Measurements from ENCODE around the gene SGK1.

DNA sequence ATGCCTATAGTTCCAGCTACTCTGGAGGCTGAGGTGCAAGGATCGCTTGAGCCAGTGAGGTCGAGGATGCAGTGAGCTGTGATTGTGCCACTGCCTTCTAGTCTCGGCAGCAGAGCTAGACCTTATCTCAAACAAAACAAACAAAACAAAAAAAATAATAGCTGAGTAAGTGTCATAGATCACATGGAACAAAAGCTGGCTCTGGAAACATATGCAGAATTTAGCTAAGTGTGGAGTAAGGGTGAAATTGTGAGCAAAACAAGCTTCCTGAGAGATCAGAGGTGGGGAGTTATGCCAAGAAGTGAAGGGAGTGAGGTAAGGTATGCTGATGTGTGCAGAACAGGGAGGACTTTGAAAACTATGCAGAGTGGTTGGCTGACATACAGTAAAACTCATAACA lies 18.7 kb downstream of the SGK1 start:
- TF ChIP-seq, protein P1, sequence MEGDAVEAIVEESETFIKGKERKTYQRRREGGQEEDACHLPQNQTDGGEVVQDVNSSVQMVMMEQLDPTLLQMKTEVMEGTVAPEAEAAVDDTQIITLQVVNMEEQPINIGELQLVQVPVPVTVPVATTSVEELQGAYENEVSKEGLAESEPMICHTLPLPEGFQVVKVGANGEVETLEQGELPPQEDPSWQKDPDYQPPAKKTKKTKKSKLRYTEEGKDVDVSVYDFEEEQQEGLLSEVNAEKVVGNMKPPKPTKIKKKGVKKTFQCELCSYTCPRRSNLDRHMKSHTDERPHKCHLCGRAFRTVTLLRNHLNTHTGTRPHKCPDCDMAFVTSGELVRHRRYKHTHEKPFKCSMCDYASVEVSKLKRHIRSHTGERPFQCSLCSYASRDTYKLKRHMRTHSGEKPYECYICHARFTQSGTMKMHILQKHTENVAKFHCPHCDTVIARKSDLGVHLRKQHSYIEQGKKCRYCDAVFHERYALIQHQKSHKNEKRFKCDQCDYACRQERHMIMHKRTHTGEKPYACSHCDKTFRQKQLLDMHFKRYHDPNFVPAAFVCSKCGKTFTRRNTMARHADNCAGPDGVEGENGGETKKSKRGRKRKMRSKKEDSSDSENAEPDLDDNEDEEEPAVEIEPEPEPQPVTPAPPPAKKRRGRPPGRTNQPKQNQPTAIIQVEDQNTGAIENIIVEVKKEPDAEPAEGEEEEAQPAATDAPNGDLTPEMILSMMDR (conservative IDR thresholded peaks at IDR 0.05 in 1 of 2, IDR thresholded peaks at IDR 0.05 in 1 of 2; ENCODE audit: extremely low read depth in 1 of 2, insufficient read depth in 1 of 2, low read depth in 1 of 2, low read length in 2 of 2): no peak
- TF ChIP-seq EZH2 (IDR thresholded peaks at IDR 0.05; ENCODE audit: borderline replicate concordance, low read length): no peak

All from mammary epithelial cell (primary cell).